Neural cell (in vitro differentiated cells): ENCODE data around the gene HECTD1. TPM values are rescaled to one million over a fixed set of nuclear protein-coding genes. Genes with fewer than 3 reads are reported as not detected.

Experiments used
- H2AFZ ChIP-seq: fragments of 200-600, 300-800 bp; sonication (generic), shearing (Covaris generic); 2 replicates; pipeline ENCODE4 v1.6.0; 2014; ENCODE audit warnings: low read depth, mild to moderate bottlenecking, antibody characterized with exemption, low read length, moderate library complexity
- H3F3A ChIP-seq: fragments of 200-600 bp; shearing (Covaris generic); 2 replicates; pipeline ENCODE4 v1.6.1; 2016; ENCODE audit warnings: mild to moderate bottlenecking, moderate library complexity, mixed read lengths, antibody characterized with exemption, low read length; ENCODE audit not compliant: insufficient read depth, poor library complexity, severe bottlenecking
- H3K27ac ChIP-seq: fragments of 200-600, 300-800 bp; sonication (generic), shearing (Covaris generic); 2 replicates; pipeline ENCODE4 v1.5.1; 2014; ENCODE audit warnings: mild to moderate bottlenecking, low read length, moderate library complexity
- H3K27me3 ChIP-seq: fragments of 300-800, 200-600 bp; sonication (generic), shearing (Covaris generic); 2 replicates; pipeline ENCODE4 v1.6.0; 2014; ENCODE audit warnings: mild to moderate bottlenecking, low read depth, low read length, moderate library complexity; ENCODE audit not compliant: insufficient read depth
- H3K36me3 ChIP-seq: fragments of 300-800, 200-600 bp; sonication (generic), shearing (Covaris generic); 2 replicates; pipeline ENCODE4 v1.5.1; 2014; ENCODE audit warnings: mild to moderate bottlenecking, antibody characterized with exemption, low read length, moderate library complexity; ENCODE audit not compliant: insufficient read depth
- H3K4me2 ChIP-seq: fragments of 300-800, 200-600 bp; sonication (generic), shearing (Covaris generic); 2 replicates; pipeline ENCODE4 v1.6.0; 2014; ENCODE audit warnings: mild to moderate bottlenecking, low read length
- H3K4me3 ChIP-seq: fragments of 300-800, 200-600 bp; sonication (generic), shearing (Covaris generic); 2 replicates; pipeline ENCODE4 v1.5.1; 2014; ENCODE audit warnings: mild to moderate bottlenecking, low read length, moderate library complexity
- H3K79me2 ChIP-seq: fragments of 200-600 bp; shearing (Covaris generic); replicated peaks from 2 replicates; pipeline ENCODE4 v1.6.0; 2014; ENCODE audit warnings: mild to moderate bottlenecking, low read length, moderate library complexity; ENCODE audit not compliant: insufficient read depth
- H3K9ac ChIP-seq: fragments of 300-800, 200-600 bp; sonication (generic), shearing (Covaris generic); 2 replicates; pipeline ENCODE4 v1.6.1; 2016; ENCODE audit warnings: mild to moderate bottlenecking, low read length, mixed read lengths
- H3K9me2 ChIP-seq: fragments of 200-600 bp; shearing (Covaris generic); 2 replicates; pipeline ENCODE4 v1.6.1; 2016; ENCODE audit warnings: mild to moderate bottlenecking, low read length, mixed read lengths; ENCODE audit not compliant: insufficient read depth
- H3K9me3 ChIP-seq: fragments of 200-600, 300-800 bp; sonication (generic), shearing (Covaris generic); 2 replicates; pipeline ENCODE4 v1.6.1; 2016; ENCODE audit warnings: mild to moderate bottlenecking, mixed run types, low read length, moderate library complexity, mixed read lengths
- H4K20me1 ChIP-seq: fragments of 200-600 bp; shearing (Covaris generic); 2 replicates; pipeline ENCODE4 v1.6.1; 2016; ENCODE audit warnings: mild to moderate bottlenecking, mixed run types; ENCODE audit not compliant: insufficient read depth
- CTCF ChIP-seq: fragments of 450-650 bp; IDR thresholded peaks from 2 replicates; pipeline ENCODE4 v1.5.1; 2014; ENCODE audit warnings: antibody characterized with exemption, mild to moderate bottlenecking, moderate library complexity; ENCODE audit not compliant: poor library complexity, severe bottlenecking
- EP300 ChIP-seq: fragments of 450-650 bp; conservative IDR thresholded peaks from 2 replicates; pipeline ENCODE4 v1.6.1; 2014; ENCODE audit warnings: antibody characterized with exemption, mild to moderate bottlenecking, moderate library complexity; ENCODE audit not compliant: poor library complexity, severe bottlenecking
- EZH2 ChIP-seq: fragments of 200-600, 300-800 bp; shearing (Covaris generic), sonication (generic); IDR thresholded peaks from 2 replicates; pipeline ENCODE4 v1.6.1; 2014; ENCODE audit warnings: antibody characterized with exemption, low read length, borderline replicate concordance, mild to moderate bottlenecking; ENCODE audit not compliant: insufficient read depth, poor library complexity, severe bottlenecking
- MXI1 ChIP-seq: fragments of 450-650 bp; conservative IDR thresholded peaks from 2 replicates; pipeline ENCODE4 v1.6.1; 2014; ENCODE audit warnings: antibody characterized with exemption, mild to moderate bottlenecking; ENCODE audit not compliant: poor library complexity, severe bottlenecking
- POLR2AphosphoS5 ChIP-seq: IDR thresholded peaks from 2 replicates; pipeline ENCODE4 v1.6.1; 2012
- RAD21 ChIP-seq: fragments of 450-650 bp; conservative IDR thresholded peaks from 2 replicates; pipeline ENCODE4 v1.6.1; 2014; ENCODE audit warnings: antibody characterized with exemption, mild to moderate bottlenecking, moderate library complexity
- REST ChIP-seq: IDR thresholded peaks from 2 replicates; pipeline ENCODE4 v1.6.1; 2012; ENCODE audit warnings: borderline replicate concordance
- SMC3 ChIP-seq: fragments of 450-650 bp; conservative IDR thresholded peaks from 2 replicates; pipeline ENCODE4 v1.6.1; 2014; ENCODE audit warnings: antibody characterized with exemption, mild to moderate bottlenecking, moderate library complexity; ENCODE audit not compliant: poor library complexity
- TAF1 ChIP-seq: IDR thresholded peaks from 2 replicates; pipeline ENCODE4 v1.6.1; 2012; ENCODE audit warnings: low read depth
- polyA plus RNA-seq: library from polyadenylated mRNA; depleted of rRNA; stranded (reverse); fragments of >200 nt; gene quantifications from 2 replicates; pipeline ENCODE4 v1.2.3, GENCODE V29; 2014

HECTD1 gene
- polyA plus RNA-seq, 1 donor from 2014 or later: 144 TPM

GRCh38 chr14:31190717-31191263, 16.8 kb downstream of the HECTD1 start:
- H3F3A ChIP-seq: no peaks in the 10 kb centered on the region
- H3K9ac ChIP-seq: no peak overlapping the region
- H3K9me3 ChIP-seq: no peaks in the 10 kb centered on the region
- no peaks in the 10 kb centered on the region for H3K9me2 ChIP-seq
- H3K36me3 ChIP-seq: peaks cover 4% of the 10 kb centered on the region
- H2AFZ ChIP-seq: no peak overlapping the region
- H3K4me2 ChIP-seq: no peak overlapping the region
- peaks cover 32% of the 10 kb centered on the region for H3K79me2 ChIP-seq
- H3K4me3 ChIP-seq: no peak overlapping the region
- H4K20me1 ChIP-seq: no peaks in the 10 kb centered on the region
- TF ChIP-seq MXI1: no peak
- no peak for TF ChIP-seq EP300
- TF ChIP-seq REST: no peak
- no peak for TF ChIP-seq RAD21
- no peak for TF ChIP-seq EZH2
- no peak for TF ChIP-seq CTCF
- TF ChIP-seq SMC3: no peak
- TF ChIP-seq POLR2AphosphoS5: no peak
- TF ChIP-seq TAF1: no peak
- H3K27me3 ChIP-seq: no peaks in the 10 kb centered on the region
- H3K27ac ChIP-seq: no peak overlapping the region

- Histone ChIP-seq H4K20me1 (no peaks in the 10 kb centered on the region), H3K9me3 (no peaks in the 10 kb centered on the region), H2AFZ (no peak overlapping the region), H3F3A (no peaks in the 10 kb centered on the region), H3K27me3 (no peaks in the 10 kb centered on the region), H3K27ac (no peak overlapping the region), H3K9ac (no peak overlapping the region), H3K4me3 (no peak overlapping the region), H3K79me2 (peaks cover 34% of the 10 kb centered on the region), H3K36me3 (peaks cover 4% of the 10 kb centered on the region), H3K4me2 (no peak overlapping the region), H3K9me2 (no peaks in the 10 kb centered on the region)
- no peak for TF ChIP-seq REST
- TF ChIP-seq EZH2: no peak
- no peak for TF ChIP-seq EP300
- TF ChIP-seq TAF1: no peak
- no peak for TF ChIP-seq SMC3
- TF ChIP-seq RAD21: no peak
- TF ChIP-seq MXI1: no peak
- no peak for TF ChIP-seq CTCF
- TF ChIP-seq POLR2AphosphoS5: no peak
These were observed 17.4 kb downstream of the HECTD1 start for GRCh38 chr14:31190219-31190603.
